Measurements from ENCODE around the gene BYSL. TPM values are rescaled to one million over a fixed set of nuclear protein-coding genes. Genes with fewer than 3 reads are reported as not detected.

BYSL gene
- polyA plus RNA-seq, 1 donor from 2014 or later, result 19.8 TPM

DNA sequence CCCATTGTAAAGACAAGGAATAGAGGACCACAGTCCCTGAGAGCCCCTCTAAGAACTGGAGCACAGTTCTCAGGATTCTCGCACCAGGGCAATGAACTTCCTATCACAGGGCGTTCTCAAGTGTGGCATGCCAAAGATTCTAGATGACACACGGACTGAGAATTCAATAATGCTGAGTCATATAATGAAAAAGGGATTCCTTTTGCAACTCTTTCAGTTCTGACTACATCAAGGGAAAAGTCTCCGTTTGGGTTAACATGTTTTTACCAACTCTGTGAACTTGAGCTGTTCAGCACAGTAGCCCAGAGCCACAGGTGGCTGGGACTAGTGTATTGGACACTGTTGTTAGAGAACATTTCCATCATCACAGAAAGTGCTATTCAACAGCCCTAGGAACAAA lies 3.8 kb upstream of the BYSL start:
- no peaks in the 10 kb centered on the region for H4K20me1 ChIP-seq (ENCODE audit: insufficient read depth)
- no peaks in the 10 kb centered on the region for H3K9me3 ChIP-seq (ENCODE audit: low read length)
- H3K9me2 ChIP-seq (ENCODE audit: insufficient read depth, low read length), result no peaks in the 10 kb centered on the region
- H3F3A ChIP-seq (ENCODE audit: insufficient read depth, low read length, poor library complexity, severe bottlenecking), result no peaks in the 10 kb centered on the region
- no peak overlapping the region for H3K9ac ChIP-seq (ENCODE audit: low read length)
- H3K27me3 ChIP-seq (ENCODE audit: insufficient read depth, low read depth, low read length), result no peaks in the 10 kb centered on the region
- H3K27ac ChIP-seq (ENCODE audit: low read length), result no peak overlapping the region
- no peak overlapping the region for H3K4me3 ChIP-seq (ENCODE audit: low read length)
- H2AFZ ChIP-seq (ENCODE audit: low read depth, low read length), result no peak overlapping the region
- H3K79me2 ChIP-seq (replicated peaks; ENCODE audit: insufficient read depth, low read length), result peaks cover 31% of the 10 kb centered on the region
- H3K4me2 ChIP-seq (ENCODE audit: low read length), result no peak overlapping the region
- no peaks in the 10 kb centered on the region for H3K36me3 ChIP-seq (ENCODE audit: insufficient read depth, low read length)
- no peak for TF ChIP-seq POLR2AphosphoS5 (IDR thresholded peaks at IDR 0.05)
- TF ChIP-seq MXI1 (conservative IDR thresholded peaks at IDR 0.05; ENCODE audit: poor library complexity, severe bottlenecking), result no peak
- TF ChIP-seq, protein P1, sequence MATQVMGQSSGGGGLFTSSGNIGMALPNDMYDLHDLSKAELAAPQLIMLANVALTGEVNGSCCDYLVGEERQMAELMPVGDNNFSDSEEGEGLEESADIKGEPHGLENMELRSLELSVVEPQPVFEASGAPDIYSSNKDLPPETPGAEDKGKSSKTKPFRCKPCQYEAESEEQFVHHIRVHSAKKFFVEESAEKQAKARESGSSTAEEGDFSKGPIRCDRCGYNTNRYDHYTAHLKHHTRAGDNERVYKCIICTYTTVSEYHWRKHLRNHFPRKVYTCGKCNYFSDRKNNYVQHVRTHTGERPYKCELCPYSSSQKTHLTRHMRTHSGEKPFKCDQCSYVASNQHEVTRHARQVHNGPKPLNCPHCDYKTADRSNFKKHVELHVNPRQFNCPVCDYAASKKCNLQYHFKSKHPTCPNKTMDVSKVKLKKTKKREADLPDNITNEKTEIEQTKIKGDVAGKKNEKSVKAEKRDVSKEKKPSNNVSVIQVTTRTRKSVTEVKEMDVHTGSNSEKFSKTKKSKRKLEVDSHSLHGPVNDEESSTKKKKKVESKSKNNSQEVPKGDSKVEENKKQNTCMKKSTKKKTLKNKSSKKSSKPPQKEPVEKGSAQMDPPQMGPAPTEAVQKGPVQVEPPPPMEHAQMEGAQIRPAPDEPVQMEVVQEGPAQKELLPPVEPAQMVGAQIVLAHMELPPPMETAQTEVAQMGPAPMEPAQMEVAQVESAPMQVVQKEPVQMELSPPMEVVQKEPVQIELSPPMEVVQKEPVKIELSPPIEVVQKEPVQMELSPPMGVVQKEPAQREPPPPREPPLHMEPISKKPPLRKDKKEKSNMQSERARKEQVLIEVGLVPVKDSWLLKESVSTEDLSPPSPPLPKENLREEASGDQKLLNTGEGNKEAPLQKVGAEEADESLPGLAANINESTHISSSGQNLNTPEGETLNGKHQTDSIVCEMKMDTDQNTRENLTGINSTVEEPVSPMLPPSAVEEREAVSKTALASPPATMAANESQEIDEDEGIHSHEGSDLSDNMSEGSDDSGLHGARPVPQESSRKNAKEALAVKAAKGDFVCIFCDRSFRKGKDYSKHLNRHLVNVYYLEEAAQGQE (IDR thresholded peaks at IDR 0.05; ENCODE audit: borderline replicate concordance), result no peak
- TF ChIP-seq EP300 (conservative IDR thresholded peaks at IDR 0.05; ENCODE audit: poor library complexity, severe bottlenecking), result no peak
- TF ChIP-seq TAF1 (IDR thresholded peaks at IDR 0.05; ENCODE audit: low read depth), result no peak
- TF ChIP-seq RAD21 (conservative IDR thresholded peaks at IDR 0.05), result no peak
- TF ChIP-seq, protein P2, sequence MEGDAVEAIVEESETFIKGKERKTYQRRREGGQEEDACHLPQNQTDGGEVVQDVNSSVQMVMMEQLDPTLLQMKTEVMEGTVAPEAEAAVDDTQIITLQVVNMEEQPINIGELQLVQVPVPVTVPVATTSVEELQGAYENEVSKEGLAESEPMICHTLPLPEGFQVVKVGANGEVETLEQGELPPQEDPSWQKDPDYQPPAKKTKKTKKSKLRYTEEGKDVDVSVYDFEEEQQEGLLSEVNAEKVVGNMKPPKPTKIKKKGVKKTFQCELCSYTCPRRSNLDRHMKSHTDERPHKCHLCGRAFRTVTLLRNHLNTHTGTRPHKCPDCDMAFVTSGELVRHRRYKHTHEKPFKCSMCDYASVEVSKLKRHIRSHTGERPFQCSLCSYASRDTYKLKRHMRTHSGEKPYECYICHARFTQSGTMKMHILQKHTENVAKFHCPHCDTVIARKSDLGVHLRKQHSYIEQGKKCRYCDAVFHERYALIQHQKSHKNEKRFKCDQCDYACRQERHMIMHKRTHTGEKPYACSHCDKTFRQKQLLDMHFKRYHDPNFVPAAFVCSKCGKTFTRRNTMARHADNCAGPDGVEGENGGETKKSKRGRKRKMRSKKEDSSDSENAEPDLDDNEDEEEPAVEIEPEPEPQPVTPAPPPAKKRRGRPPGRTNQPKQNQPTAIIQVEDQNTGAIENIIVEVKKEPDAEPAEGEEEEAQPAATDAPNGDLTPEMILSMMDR (IDR thresholded peaks at IDR 0.05; ENCODE audit: poor library complexity, severe bottlenecking), result no peak
- no peak for TF ChIP-seq EZH2 (IDR thresholded peaks at IDR 0.05; ENCODE audit: borderline replicate concordance, insufficient read depth, low read length, poor library complexity, severe bottlenecking)
- no peak for TF ChIP-seq SMC3 (conservative IDR thresholded peaks at IDR 0.05; ENCODE audit: poor library complexity)

DNA sequence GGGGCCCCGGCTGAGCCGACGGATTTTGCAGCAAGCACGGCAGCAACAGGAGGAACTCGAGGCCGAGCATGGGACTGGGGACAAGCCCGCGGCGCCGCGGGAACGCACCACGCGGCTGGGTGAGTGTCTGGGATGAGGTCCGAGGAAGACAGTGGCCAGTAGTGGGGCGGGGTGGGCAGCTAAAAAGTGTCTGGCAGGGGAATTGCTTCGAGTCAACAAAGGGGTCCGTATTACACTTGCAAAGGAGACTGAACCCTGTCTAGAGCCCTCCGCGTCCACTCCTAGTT lies 356 bp downstream of the BYSL start:
- H3K36me3 ChIP-seq (ENCODE audit: insufficient read depth, low read length), result no peaks in the 10 kb centered on the region
- no peaks in the 10 kb centered on the region for H3F3A ChIP-seq (ENCODE audit: insufficient read depth, low read length, poor library complexity, severe bottlenecking)
- H3K79me2 ChIP-seq (replicated peaks; ENCODE audit: insufficient read depth, low read length), result peaks cover 59% of the 10 kb centered on the region
- H3K4me3 ChIP-seq (ENCODE audit: low read length), result peak overlapping the region; percentile 83
- H3K27me3 ChIP-seq (ENCODE audit: insufficient read depth, low read depth, low read length), result no peaks in the 10 kb centered on the region
- peak overlapping the region; percentile 95 for H2AFZ ChIP-seq (ENCODE audit: low read depth, low read length)
- peak overlapping the region; percentile 99 for H3K27ac ChIP-seq (ENCODE audit: low read length)
- H3K4me2 ChIP-seq (ENCODE audit: low read length), result peak overlapping the region; percentile 93
- TF ChIP-seq POLR2AphosphoS5 (IDR thresholded peaks at IDR 0.05) (no peak), RAD21 (conservative IDR thresholded peaks at IDR 0.05) (no peak), TAF1 (IDR thresholded peaks at IDR 0.05; ENCODE audit: low read depth) (no peak), MXI1 (conservative IDR thresholded peaks at IDR 0.05; ENCODE audit: poor library complexity, severe bottlenecking) (peak; percentile 71)
- H4K20me1 ChIP-seq (ENCODE audit: insufficient read depth), result no peaks in the 10 kb centered on the region
- H3K9me3 ChIP-seq (ENCODE audit: low read length), result no peaks in the 10 kb centered on the region
- H3K9me2 ChIP-seq (ENCODE audit: insufficient read depth, low read length), result no peaks in the 10 kb centered on the region
- peak overlapping the region; percentile 94 for H3K9ac ChIP-seq (ENCODE audit: low read length)

DNA sequence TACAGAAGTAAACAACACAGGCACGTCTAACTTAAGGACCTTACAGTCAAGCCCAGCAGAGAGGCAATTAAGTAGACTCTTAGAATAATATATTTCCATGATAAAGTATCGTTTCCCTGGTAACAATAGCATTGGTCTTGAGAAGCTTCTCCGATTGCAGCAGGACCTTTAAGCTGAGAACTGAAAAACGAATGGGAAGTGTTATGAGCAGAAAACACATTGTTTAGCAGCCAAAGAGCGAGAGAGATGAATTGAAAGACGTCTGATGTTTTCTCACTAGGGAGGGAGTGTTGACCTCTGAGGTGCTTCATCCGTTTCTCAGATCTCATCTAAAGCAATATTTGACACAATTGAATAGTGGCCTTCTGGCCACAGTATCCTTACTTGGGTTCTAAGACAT lies 855 bp downstream of the BYSL start:
- H3K27ac ChIP-seq (ENCODE audit: low read length), result no peak overlapping the region
- H3F3A ChIP-seq (ENCODE audit: insufficient read depth, low read length, poor library complexity, severe bottlenecking), result no peaks in the 10 kb centered on the region
- H3K9ac ChIP-seq (ENCODE audit: low read length), result peak overlapping the region; percentile 94
- H3K9me3 ChIP-seq (ENCODE audit: low read length), result no peaks in the 10 kb centered on the region
- TF ChIP-seq EZH2 (IDR thresholded peaks at IDR 0.05; ENCODE audit: borderline replicate concordance, insufficient read depth, low read length, poor library complexity, severe bottlenecking), result no peak
- no peak for TF ChIP-seq POLR2AphosphoS5 (IDR thresholded peaks at IDR 0.05)
- TF ChIP-seq SMC3 (conservative IDR thresholded peaks at IDR 0.05; ENCODE audit: poor library complexity), result no peak
- no peak for TF ChIP-seq RAD21 (conservative IDR thresholded peaks at IDR 0.05)
- TF ChIP-seq EP300 (conservative IDR thresholded peaks at IDR 0.05; ENCODE audit: poor library complexity, severe bottlenecking), result no peak
- TF ChIP-seq, protein P1 (IDR thresholded peaks at IDR 0.05; ENCODE audit: borderline replicate concordance), result no peak
- TF ChIP-seq MXI1 (conservative IDR thresholded peaks at IDR 0.05; ENCODE audit: poor library complexity, severe bottlenecking), result no peak
- TF ChIP-seq, protein P2 (IDR thresholded peaks at IDR 0.05; ENCODE audit: poor library complexity, severe bottlenecking), result no peak
- no peak for TF ChIP-seq TAF1 (IDR thresholded peaks at IDR 0.05; ENCODE audit: low read depth)
- peak overlapping the region; percentile 83 for H3K4me3 ChIP-seq (ENCODE audit: low read length)
- peak overlapping the region; percentile 95 for H2AFZ ChIP-seq (ENCODE audit: low read depth, low read length)
- no peaks in the 10 kb centered on the region for H4K20me1 ChIP-seq (ENCODE audit: insufficient read depth)
- H3K9me2 ChIP-seq (ENCODE audit: insufficient read depth, low read length), result no peaks in the 10 kb centered on the region
- peaks cover 1% of the 10 kb centered on the region for H3K36me3 ChIP-seq (ENCODE audit: insufficient read depth, low read length)
- no peaks in the 10 kb centered on the region for H3K27me3 ChIP-seq (ENCODE audit: insufficient read depth, low read depth, low read length)
- peak overlapping the region; percentile 93 for H3K4me2 ChIP-seq (ENCODE audit: low read length)
- peaks cover 59% of the 10 kb centered on the region for H3K79me2 ChIP-seq (replicated peaks; ENCODE audit: insufficient read depth, low read length)
